Activated T-helper 2 cell treated with anti-CD3 and anti-CD28 coated beads, Interferon-gamma antibody, Interleukin-2, Interleukin-4, amounts not matched to agents 10 μg/mL and 5 μg/mL and 100 μg/mL, durations not matched to agents 14 hours and 24 hours and 36 hours (primary cell): ENCODE measurements around the gene SEC24D. TPM values are rescaled to one million over a fixed set of nuclear protein-coding genes. Genes with fewer than 3 reads are reported as not detected.

Experiments
- DNase-seq: peaks from one replicate; pipeline ENCODE4 v3.0.0; 2021; ENCODE audit warnings: low spot score
- H3K27ac Mint-ChIP-seq: one replicate; pipeline ENCODE4 v1.8.0; 2021; ENCODE audit warnings: mixed read lengths
- H3K27me3 Mint-ChIP-seq: one replicate; pipeline ENCODE4 v1.8.0; 2021; ENCODE audit warnings: low read depth, mixed read lengths
- H3K36me3 Mint-ChIP-seq: one replicate; pipeline ENCODE4 v1.8.0; 2021; ENCODE audit warnings: low read depth, mixed read lengths
- H3K4me1 Mint-ChIP-seq: one replicate; pipeline ENCODE4 v1.8.0; 2021; ENCODE audit warnings: low read depth, mixed read lengths
- H3K4me3 Mint-ChIP-seq: one replicate; pipeline ENCODE4 v1.8.0; 2021; ENCODE audit warnings: low read depth, mild to moderate bottlenecking, moderate library complexity, mixed read lengths
- H3K9me3 Mint-ChIP-seq: one replicate; pipeline ENCODE4 v1.8.0; 2021; ENCODE audit warnings: mixed read lengths
- intact Hi-C: fragments of 100-400 bp; cut with micrococcal nuclease; formaldehyde crosslinking; loops from one replicate; pipeline ENCODE4 v1.15.1; 2023
- total RNA-seq: library from RNA; stranded (reverse); gene quantifications from 2 replicates; pipeline ENCODE4 v1.2.3, GENCODE V29; 2022

Gene SEC24D
- total RNA-seq, 1 donor from 2014 or later, result 60.0 TPM

DNA sequence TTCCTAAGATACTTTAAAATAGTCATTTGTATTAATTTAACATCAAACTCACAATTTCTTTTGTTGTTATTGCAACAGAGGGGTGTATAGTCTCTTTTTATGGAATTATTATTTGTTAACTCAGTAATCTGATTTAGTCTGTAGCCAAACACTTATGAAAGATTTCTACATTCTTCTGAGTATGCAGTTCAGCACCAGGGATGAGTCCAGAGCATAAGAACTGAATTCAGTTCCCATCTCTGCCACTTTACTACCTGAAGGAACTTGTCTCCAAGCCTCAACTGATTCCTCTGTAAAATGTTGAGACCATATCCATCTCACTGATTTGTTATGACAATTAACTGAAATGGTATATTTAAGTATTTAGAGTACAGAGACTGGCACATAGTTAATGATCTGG lies 105.2 kb downstream of the SEC24D start:
- H3K27me3 Mint-ChIP-seq, result no peaks in the 10 kb centered on the region
- intact Hi-C loops, result no loop called here
- H3K4me1 Mint-ChIP-seq, result peaks cover 14% of the 10 kb centered on the region
- no peak overlapping the region for H3K4me3 Mint-ChIP-seq
- H3K36me3 Mint-ChIP-seq, result peaks cover 70% of the 10 kb centered on the region
- no peak for DNase-seq
- H3K27ac Mint-ChIP-seq, result no peak overlapping the region
- no peaks in the 10 kb centered on the region for H3K9me3 Mint-ChIP-seq

DNA sequence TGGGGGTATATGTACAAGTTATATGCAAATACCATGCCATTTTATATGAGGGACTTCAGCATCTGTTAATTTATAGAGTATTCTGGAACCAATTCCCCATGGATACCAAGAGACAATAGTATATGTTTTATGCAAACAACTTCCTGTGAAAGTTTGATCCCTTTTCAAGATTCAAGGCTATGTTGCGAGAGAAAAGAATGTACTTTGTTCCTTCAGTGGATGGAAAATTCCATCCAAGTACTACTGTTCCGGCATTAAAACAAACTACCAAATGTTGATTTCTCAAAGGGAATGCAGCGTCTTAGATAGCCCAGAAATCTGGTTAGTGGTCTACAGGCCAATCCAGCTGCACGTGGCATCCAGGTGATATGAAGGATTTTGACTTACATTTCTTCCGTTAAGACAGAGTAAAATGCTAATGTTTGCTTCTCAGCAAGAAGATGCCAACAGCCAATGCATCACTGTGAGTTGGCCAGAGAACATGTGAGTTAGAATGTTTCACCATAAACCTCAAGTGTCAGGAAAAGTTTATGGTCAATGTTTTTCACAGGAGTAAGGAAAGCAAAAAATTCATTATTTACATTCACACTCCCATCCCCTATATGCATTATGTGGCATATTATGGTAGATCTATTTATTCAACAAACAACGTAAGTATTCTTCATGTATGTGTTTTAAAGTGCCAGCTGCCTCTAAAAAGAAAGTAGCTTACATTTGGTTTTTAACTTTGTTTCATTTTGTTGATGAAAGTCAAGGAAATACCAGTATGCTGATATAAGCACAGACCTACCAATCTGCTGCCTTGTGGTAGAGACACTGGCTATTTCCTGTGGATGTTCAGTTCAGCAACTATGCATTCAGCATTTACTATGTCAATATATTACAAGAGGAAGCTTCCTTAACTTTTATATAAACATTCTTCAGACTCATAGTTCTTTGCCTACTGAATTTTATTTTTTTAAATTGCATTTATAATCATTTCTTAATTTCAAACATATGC lies 106.3 kb downstream of the SEC24D start:
- H3K4me1 Mint-ChIP-seq, result peaks cover 14% of the 10 kb centered on the region
- no peak overlapping the region for H3K4me3 Mint-ChIP-seq
- no peak overlapping the region for H3K27ac Mint-ChIP-seq

GRCh38 chr4:118727360-118727759 lies 108.6 kb downstream of the SEC24D start:
- Mint-ChIP-seq H3K27me3 (no peaks in the 10 kb centered on the region), H3K4me1 (peaks cover 14% of the 10 kb centered on the region), H3K9me3 (no peaks in the 10 kb centered on the region), H3K36me3 (peaks cover 58% of the 10 kb centered on the region), H3K27ac (no peak overlapping the region), H3K4me3 (no peak overlapping the region)
- DNase-seq, result no peak
- intact Hi-C loops, result no loop called here

More for the DNA sequence above, 106.3 kb downstream of the SEC24D start:
- Mint-ChIP-seq H3K27me3 (no peaks in the 10 kb centered on the region), H3K36me3 (peaks cover 66% of the 10 kb centered on the region), H3K9me3 (no peaks in the 10 kb centered on the region)
- no peak for DNase-seq
- intact Hi-C loops, result no loop called here

GRCh38 chr4:118723369-118723768 lies 112.6 kb downstream of the SEC24D start:
- no peaks in the 10 kb centered on the region for H3K4me1 Mint-ChIP-seq
- H3K27me3 Mint-ChIP-seq, result no peaks in the 10 kb centered on the region
- peaks cover 41% of the 10 kb centered on the region for H3K36me3 Mint-ChIP-seq
- DNase-seq, result no peak
- H3K4me3 Mint-ChIP-seq, result no peak overlapping the region
- intact Hi-C loops, result no loop called here
- no peak overlapping the region for H3K27ac Mint-ChIP-seq
- no peaks in the 10 kb centered on the region for H3K9me3 Mint-ChIP-seq

- H3K4me1 Mint-ChIP-seq, result no peaks in the 10 kb centered on the region
- peaks cover 32% of the 10 kb centered on the region for H3K36me3 Mint-ChIP-seq
- no peaks in the 10 kb centered on the region for H3K9me3 Mint-ChIP-seq
- H3K27me3 Mint-ChIP-seq, result no peaks in the 10 kb centered on the region
- no peak overlapping the region for H3K27ac Mint-ChIP-seq
- no peak overlapping the region for H3K4me3 Mint-ChIP-seq
- DNase-seq, result no peak
- intact Hi-C loops, result no loop called here
Measured at GRCh38 chr4:118721752-118722151, 114.2 kb downstream of the SEC24D start.

GRCh38 chr4:118718511-118719170 lies 117.3 kb downstream of the SEC24D start:
- Mint-ChIP-seq H3K27ac (no peak overlapping the region), H3K27me3 (no peaks in the 10 kb centered on the region), H3K4me1 (no peaks in the 10 kb centered on the region), H3K4me3 (no peak overlapping the region), H3K9me3 (no peaks in the 10 kb centered on the region), H3K36me3 (peaks cover 15% of the 10 kb centered on the region)
- DNase-seq, result no peak
- intact Hi-C loops, result no loop called here

GRCh38 chr4:118716304-118716703 lies 119.6 kb downstream of the SEC24D start:
- Mint-ChIP-seq H3K27ac (no peak overlapping the region), H3K36me3 (peaks cover 21% of the 10 kb centered on the region), H3K4me1 (peaks cover 13% of the 10 kb centered on the region), H3K9me3 (no peaks in the 10 kb centered on the region), H3K27me3 (no peaks in the 10 kb centered on the region), H3K4me3 (no peak overlapping the region)
- no peak for DNase-seq
- intact Hi-C loops, result no loop called here

DNA sequence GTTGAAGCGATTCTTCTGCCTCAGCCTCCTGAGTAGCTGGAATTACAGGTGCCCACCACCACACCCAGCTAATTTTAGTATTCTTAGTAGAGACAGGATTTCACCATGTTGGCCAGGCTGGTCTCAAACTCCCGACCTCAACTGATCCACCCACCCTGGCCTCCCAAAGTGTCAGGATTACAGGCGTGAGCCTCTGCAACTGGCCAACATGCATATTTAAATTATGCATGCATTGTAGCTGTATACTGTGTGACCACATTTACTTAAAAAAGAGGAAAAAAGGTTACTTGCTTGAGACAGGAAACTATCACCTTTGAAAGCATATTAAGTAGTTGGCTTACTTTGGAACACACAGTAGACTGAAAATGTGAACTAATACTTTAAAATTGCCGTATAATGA lies 121.2 kb downstream of the SEC24D start:
- Mint-ChIP-seq H3K27ac (no peak overlapping the region), H3K36me3 (peaks cover 29% of the 10 kb centered on the region)

DNA sequence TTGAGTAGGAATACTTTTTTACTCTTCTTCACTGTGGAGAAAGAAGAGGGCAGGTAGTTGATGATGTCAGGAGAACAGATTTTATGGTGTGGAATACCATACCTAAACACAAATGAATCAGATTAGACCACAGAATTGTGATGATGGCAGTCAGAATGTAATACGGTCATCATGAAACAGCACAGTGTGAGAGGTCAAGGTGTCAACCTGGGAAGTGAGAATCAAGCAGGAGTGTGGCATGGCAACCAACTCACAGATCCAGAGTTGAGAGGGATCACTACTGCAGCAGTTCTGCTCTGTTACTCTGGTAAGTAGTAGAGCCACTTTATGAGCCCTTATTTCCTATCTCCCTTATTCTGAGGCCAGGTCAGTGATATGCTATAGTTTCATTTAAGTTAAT lies 123.1 kb downstream of the SEC24D start:
- H3K27ac Mint-ChIP-seq, result peak overlapping the region; percentile 10
- H3K9me3 Mint-ChIP-seq, result no peaks in the 10 kb centered on the region
- H3K36me3 Mint-ChIP-seq, result peaks cover 38% of the 10 kb centered on the region
- peaks cover 15% of the 10 kb centered on the region for H3K4me1 Mint-ChIP-seq
- no peak overlapping the region for H3K4me3 Mint-ChIP-seq
- intact Hi-C loops, result no loop called here
- no peak for DNase-seq
- no peaks in the 10 kb centered on the region for H3K27me3 Mint-ChIP-seq

More for the DNA sequence above, 121.2 kb downstream of the SEC24D start:
- intact Hi-C loops, result no loop called here
- no peaks in the 10 kb centered on the region for H3K27me3 Mint-ChIP-seq
- H3K4me3 Mint-ChIP-seq, result no peak overlapping the region
- H3K4me1 Mint-ChIP-seq, result peaks cover 13% of the 10 kb centered on the region
- DNase-seq, result no peak
- H3K9me3 Mint-ChIP-seq, result no peaks in the 10 kb centered on the region

GRCh38 chr4:118711052-118711451 lies 124.9 kb downstream of the SEC24D start:
- Mint-ChIP-seq H3K4me1 (peaks cover 15% of the 10 kb centered on the region), H3K36me3 (peaks cover 52% of the 10 kb centered on the region), H3K27me3 (no peaks in the 10 kb centered on the region), H3K9me3 (no peaks in the 10 kb centered on the region), H3K27ac (no peak overlapping the region), H3K4me3 (no peak overlapping the region)
- no peak for DNase-seq
- intact Hi-C loops, result no loop called here

- H3K4me3 Mint-ChIP-seq, result no peak overlapping the region
- peaks cover 60% of the 10 kb centered on the region for H3K36me3 Mint-ChIP-seq
- H3K27ac Mint-ChIP-seq, result no peak overlapping the region
- intact Hi-C loops, result no loop called here
- no peaks in the 10 kb centered on the region for H3K9me3 Mint-ChIP-seq
- no peaks in the 10 kb centered on the region for H3K4me1 Mint-ChIP-seq
- no peaks in the 10 kb centered on the region for H3K27me3 Mint-ChIP-seq
- DNase-seq, result no peak
Measured at GRCh38 chr4:118703118-118703517, 132.8 kb downstream of the SEC24D start.

- Mint-ChIP-seq H3K4me1 (peaks cover 16% of the 10 kb centered on the region), H3K27me3 (peaks cover 3% of the 10 kb centered on the region), H3K4me3 (peak within 1 kb of the TSS; percentile 100), H3K9me3 (no peaks in the 10 kb centered on the region), H3K36me3 (peaks cover 21% of the 10 kb centered on the region), H3K27ac (peak within 1 kb of the TSS; percentile 95)
- intact Hi-C loops, result loop anchor here (1.0 to 5.0 kb wide), 2 partner anchors 94 to 152 kb away; partner anchors contain the start of gene SEC24D
- peak; percentile 82 for DNase-seq
Measured at GRCh38 chr4:118684873-118685811, 150.8 kb downstream of the SEC24D start, which contains the start of gene METTL14. Gene METTL14, plus strand, starts transcription at chr4:118685392. Its CDS starts 143 bp downstream, at chr4:118685535.
